HepG2 (cell line): ENCODE data around the gene ORC6. TPM values are rescaled to one million over a fixed set of nuclear protein-coding genes. Genes with fewer than 3 reads are reported as not detected.

ENCODE experiments used
- ATAC-seq: fragments of 200-7000 bp; cut with Tn5 transposase; 3 replicates; pipeline ENCODE4 v1.9.1; 2020; ENCODE audit warnings: mild to moderate bottlenecking, moderate library complexity
- BruUV-seq: library from RNA; stranded (reverse); fragments of 400-500 nt; replicated peaks from 2 replicates; lab custom pipeline; 2021; lab: Mats Ljungman, UMichigan
- CTCF ChIA-PET: fragments of 300-600 bp; formaldehyde crosslinking; extraction: SDS; loops from one replicate; lab custom pipeline; 2021; ENCODE audit warnings: low total read pairs, inconsistent platforms, low intra/inter-chr PET ratio; lab: Yijun Ruan, JAX
- POLR2A ChIA-PET: fragments of 350-600 bp; sonication (Branson Sonifier 250); formaldehyde crosslinking; loops from one replicate; lab custom pipeline; 2020; ENCODE audit warnings: antibody characterized with exemption, inconsistent platforms; lab: Yijun Ruan, JAX
- DNase-seq: peaks from one replicate; pipeline ENCODE4 v3.0.0-alpha.2; 2015; ENCODE audit warnings: low spot score
- FAIRE-seq: peaks from 3 replicates; lab custom pipeline; 2011; peaks lifted over from hg19 to GRCh38; lab: Jason Lieb, UNC
- H2AFZ ChIP-seq: one replicate; pipeline ENCODE4 v1.6.1; 2011; ENCODE audit warnings: low read length, inconsistent platforms
- H3K27ac ChIP-seq: fragments of 300-600 bp; 3 replicates; pipeline ENCODE4 v1.8.0; 2011; ENCODE audit warnings: mixed run types, mild to moderate bottlenecking, mixed read lengths, low read length, inconsistent platforms; ENCODE audit not compliant: insufficient read depth; ENCODE audit errors: extremely low read length
- H3K27me3 ChIP-seq, 2 experiments: fragments of 200-600 bp in 1 of 2; 2 replicates in 1 of 2; 3 replicates in 1 of 2; pipeline versions ENCODE4 v1.6.0 to v1.8.0; 2011; ENCODE audit warnings: low read length in 2 of 2, mild to moderate bottlenecking in 2 of 2, moderate library complexity in 2 of 2, inconsistent platforms in 1 of 2; ENCODE audit not compliant: insufficient read depth in 2 of 2, control insufficient read depth in 1 of 2
- H3K36me3 ChIP-seq, 2 experiments: fragments of 200-600 bp in 1 of 2; replicated peaks in 1 of 2; 2 replicates in 1 of 2; 3 replicates in 1 of 2; pipeline versions ENCODE4 v1.5.1 to v1.8.0; 2011; ENCODE audit warnings: low read length in 2 of 2, inconsistent platforms in 1 of 2; ENCODE audit not compliant: insufficient read depth in 2 of 2, control insufficient read depth in 1 of 2
- H3K4me1 ChIP-seq: 2 replicates; pipeline ENCODE4 v1.5.1; 2012; ENCODE audit warnings: low read length, inconsistent platforms; ENCODE audit not compliant: insufficient read depth
- H3K4me2 ChIP-seq: 2 replicates; pipeline ENCODE4 v1.6.0; 2011; ENCODE audit warnings: low read depth, low read length, inconsistent platforms
- H3K4me3 ChIP-seq, 3 experiments: fragments of 200-600 bp in 1 of 3; sonication (generic), shearing (Covaris generic) in 1 of 3; replicated peaks in 1 of 3; 2 replicates each; pipeline ENCODE4 v1.5.1; 2011 to 2016; ENCODE audit warnings: low read length in 3 of 3, inconsistent platforms in 2 of 3, low read depth in 2 of 3, mild to moderate bottlenecking in 2 of 3, control low read depth in 1 of 3, mixed read lengths in 1 of 3; ENCODE audit not compliant: insufficient read depth in 1 of 3
- H3K79me2 ChIP-seq: one replicate; pipeline ENCODE4 v1.6.1; 2011; ENCODE audit warnings: low read length, inconsistent platforms; ENCODE audit not compliant: insufficient read depth
- H3K9ac ChIP-seq: 2 replicates; pipeline ENCODE4 v1.6.0; 2011; ENCODE audit warnings: mild to moderate bottlenecking, low read depth, low read length, inconsistent platforms; ENCODE audit not compliant: insufficient read depth
- H3K9me3 ChIP-seq: 2 replicates; pipeline ENCODE4 v1.5.1; 2012; ENCODE audit warnings: mild to moderate bottlenecking, low read length
- H4K20me1 ChIP-seq: 2 replicates; pipeline ENCODE4 v1.6.0; 2011; ENCODE audit warnings: inconsistent platforms, mild to moderate bottlenecking, low read length, moderate library complexity; ENCODE audit not compliant: insufficient read depth
- PAX8 ChIP-seq: sonication (generic); formaldehyde crosslinking; IDR thresholded peaks from 2 replicates; pipeline ENCODE4 v1.8.0; 2022; ENCODE audit warnings: mild to moderate bottlenecking, missing genetic modification reagents, borderline replicate concordance
- PHF21A ChIP-seq: sonication (generic); formaldehyde crosslinking; IDR thresholded peaks from 2 replicates; pipeline ENCODE4 v1.5.0; 2020; ENCODE audit warnings: mild to moderate bottlenecking, missing genetic modification reagents
- ZNF83 ChIP-seq: sonication (generic); formaldehyde crosslinking; IDR thresholded peaks from 2 replicates; pipeline ENCODE4 v1.4.0; 2020; ENCODE audit warnings: missing genetic modification reagents, mild to moderate bottlenecking, borderline replicate concordance
- WGBS: methylation state at CpG from one replicate; pipeline ENCODE4 v1.1.6; 2017; ENCODE audit warnings: low lambda C conversion rate; 5-methylcytosine and 5-hydroxymethylcytosine counted together
- in situ Hi-C: cut with HindIII; loops from 2 replicates; pipeline ENCODE4 v1.10.0; 2017; ENCODE audit warnings: low pct_unique_long_range_greater_than_20kb; ENCODE audit not compliant: extremely low pct_ligation_motif_present
- intact Hi-C: fragments of 100-400 bp; cut with micrococcal nuclease; formaldehyde crosslinking; loops from one replicate; pipeline ENCODE4 v1.10.0; 2022; ENCODE audit not compliant: unreplicated experiment
- polyA plus RNA-seq, 8 experiments: library from polyadenylated mRNA; depleted of rRNA in 3 of 8; stranded (reverse) in 7 of 8; unstranded in 1 of 8; fragments of >200 nt; fragmentation: Illumina TruSeq in 4 of 8; extraction: Trizol in 4 of 8; gene quantifications; 2 replicates each; pipeline versions ENCODE4 v1.2.1 to v1.2.3, GENCODE V29; 2011 to 2016; ENCODE audit warnings: low read depth in 4 of 8, missing spikeins in 1 of 8, mixed read lengths in 1 of 8; ENCODE audit not compliant: insufficient read depth in 1 of 8
- total RNA-seq, 5 experiments: library from RNA; depleted of rRNA; stranded (reverse); fragments of >200 nt; fragmentation: Illumina TruSeq; extraction: Trizol; gene quantifications; 2 replicates each; pipeline ENCODE4 v1.2.3, GENCODE V29; 2016; ENCODE audit warnings: low read depth in 1 of 5
- TF ChIP-seq, protein P1 (sequence below): sonication (generic); formaldehyde crosslinking; conservative IDR thresholded peaks from 2 replicates; pipeline ENCODE4 v1.4.0; 2020; ENCODE audit warnings: mild to moderate bottlenecking, missing genetic modification reagents, moderate library complexity

ORC6 gene
- total and polyA plus RNA-seq, 2 of the 13 experiments (the other 11 are each of a cell fraction or from before 2014, with no cell fraction given) = 34.2 to 69.8 TPM

GRCh38 chr16:46728806-46729205 is 39.3 kb downstream of the ORC6 start (continued):
- no peak for TF ChIP-seq PAX8 (CRISPR knock-in tag)

DNA sequence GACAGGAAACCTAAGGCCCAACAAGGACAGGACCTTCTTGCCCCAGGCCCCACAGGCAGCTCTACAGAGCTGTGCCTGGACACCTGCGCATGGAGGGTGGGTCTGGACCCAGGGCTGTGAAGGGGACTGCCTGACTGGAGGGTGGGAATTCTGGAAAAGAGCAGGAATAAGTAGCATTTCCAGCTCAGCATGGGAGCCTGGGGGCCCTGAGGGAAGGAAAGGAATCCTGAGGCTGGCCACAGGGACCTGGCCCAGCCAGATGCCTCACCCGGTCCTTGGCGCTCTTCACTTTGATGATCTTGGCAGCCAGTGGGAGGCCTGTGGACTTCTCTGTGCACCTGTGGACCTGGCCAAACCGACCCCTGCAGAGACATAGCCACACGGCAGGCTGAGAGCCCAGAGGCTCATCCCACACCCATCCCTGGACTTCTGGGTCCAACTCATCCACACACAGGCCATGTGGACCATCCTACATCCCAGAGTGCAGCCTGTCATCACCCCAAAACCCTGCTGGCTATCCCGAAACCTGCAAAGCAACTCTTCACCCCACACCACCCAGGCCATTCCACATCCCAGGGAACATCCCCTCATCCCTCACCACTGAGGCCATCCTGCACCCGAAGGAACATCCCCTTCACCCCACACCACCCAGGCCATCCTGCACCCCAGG is 40.0 kb downstream of the ORC6 start:
- 39% methylated on average over 4 of the region's 7 CpGs for WGBS

More for the DNA sequence above, 40.0 kb downstream of the ORC6 start:
- TF ChIP-seq PHF21A (CRISPR knock-in tag) (no peak), ZNF83 (CRISPR knock-in tag) (no peak)
- TF ChIP-seq, protein P1, sequence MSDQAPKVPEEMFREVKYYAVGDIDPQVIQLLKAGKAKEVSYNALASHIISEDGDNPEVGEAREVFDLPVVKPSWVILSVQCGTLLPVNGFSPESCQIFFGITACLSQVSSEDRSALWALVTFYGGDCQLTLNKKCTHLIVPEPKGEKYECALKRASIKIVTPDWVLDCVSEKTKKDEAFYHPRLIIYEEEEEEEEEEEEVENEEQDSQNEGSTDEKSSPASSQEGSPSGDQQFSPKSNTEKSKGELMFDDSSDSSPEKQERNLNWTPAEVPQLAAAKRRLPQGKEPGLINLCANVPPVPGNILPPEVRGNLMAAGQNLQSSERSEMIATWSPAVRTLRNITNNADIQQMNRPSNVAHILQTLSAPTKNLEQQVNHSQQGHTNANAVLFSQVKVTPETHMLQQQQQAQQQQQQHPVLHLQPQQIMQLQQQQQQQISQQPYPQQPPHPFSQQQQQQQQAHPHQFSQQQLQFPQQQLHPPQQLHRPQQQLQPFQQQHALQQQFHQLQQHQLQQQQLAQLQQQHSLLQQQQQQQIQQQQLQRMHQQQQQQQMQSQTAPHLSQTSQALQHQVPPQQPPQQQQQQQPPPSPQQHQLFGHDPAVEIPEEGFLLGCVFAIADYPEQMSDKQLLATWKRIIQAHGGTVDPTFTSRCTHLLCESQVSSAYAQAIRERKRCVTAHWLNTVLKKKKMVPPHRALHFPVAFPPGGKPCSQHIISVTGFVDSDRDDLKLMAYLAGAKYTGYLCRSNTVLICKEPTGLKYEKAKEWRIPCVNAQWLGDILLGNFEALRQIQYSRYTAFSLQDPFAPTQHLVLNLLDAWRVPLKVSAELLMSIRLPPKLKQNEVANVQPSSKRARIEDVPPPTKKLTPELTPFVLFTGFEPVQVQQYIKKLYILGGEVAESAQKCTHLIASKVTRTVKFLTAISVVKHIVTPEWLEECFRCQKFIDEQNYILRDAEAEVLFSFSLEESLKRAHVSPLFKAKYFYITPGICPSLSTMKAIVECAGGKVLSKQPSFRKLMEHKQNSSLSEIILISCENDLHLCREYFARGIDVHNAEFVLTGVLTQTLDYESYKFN (CRISPR knock-in tag) = no peak
- TF ChIP-seq, all 625 proteins: peak for 0
- H3K27me3 ChIP-seq = peaks cover 3 to 22% of the 10 kb centered on the region in 2 experiments; a peak in 2 of 5 replicates
- no peaks in the 10 kb centered on the region for H3K36me3 ChIP-seq
- intact Hi-C loops = no loop called here
- H3K79me2 ChIP-seq = no peaks in the 10 kb centered on the region
- H3K27ac ChIP-seq = no peak overlapping the region
- H3K4me1 ChIP-seq = no peaks in the 10 kb centered on the region
- H3K4me2 ChIP-seq = no peak overlapping the region
- no peak for FAIRE-seq
- H4K20me1 ChIP-seq = no peaks in the 10 kb centered on the region
- BruUV-seq = no TSS peak
- no peak overlapping the region for H3K9ac ChIP-seq
- no peak for DNase-seq
- H2AFZ ChIP-seq = no peak overlapping the region
- H3K9me3 ChIP-seq = no peaks in the 10 kb centered on the region
- ChIA-PET CTCF (no interaction called here), POLR2A (no interaction called here)
- no peak for ATAC-seq
- no peak overlapping the region for H3K4me3 ChIP-seq
- in situ Hi-C loops = no loop called here
